GM12878 (cell line): Measurements from ENCODE around the gene SYT12.

Source experiments
- CREB1 ChIP-seq: IDR thresholded peaks from 2 replicates; pipeline ENCODE4 v1.6.1; 2012; ENCODE audit warnings: low read depth, mild to moderate bottlenecking, inconsistent platforms
- CTCF ChIP-seq, 3 experiments: IDR thresholded peaks in 2 of 3; conservative IDR thresholded peaks in 1 of 3; 2 replicates each; pipeline ENCODE4 v1.5.1; 2011; ENCODE audit warnings: low read depth in 3 of 3, low read length in 3 of 3, mild to moderate bottlenecking in 3 of 3, control low read depth in 2 of 3, moderate library complexity in 2 of 3, inconsistent platforms in 1 of 3, mixed read lengths in 1 of 3; ENCODE audit not compliant: control insufficient read depth in 2 of 3, insufficient read depth in 1 of 3; ENCODE audit errors: extremely low read depth in 1 of 3
- E2F4 ChIP-seq: IDR thresholded peaks from 2 replicates; pipeline ENCODE4 v1.6.1; 2012; ENCODE audit warnings: low read depth, low read length, improper control_type of control experiment
- EZH2 ChIP-seq: IDR thresholded peaks from 2 replicates; pipeline ENCODE4 v1.6.1; 2012; ENCODE audit warnings: low read depth, mild to moderate bottlenecking, control low read depth, inconsistent platforms, low read length, borderline replicate concordance; ENCODE audit not compliant: control insufficient read depth
- MEF2A ChIP-seq: IDR thresholded peaks from 2 replicates; pipeline ENCODE4 v1.6.1; 2011; ENCODE audit warnings: low read depth, mild to moderate bottlenecking, low read length, moderate library complexity; ENCODE audit not compliant: insufficient read depth
- POLR2A ChIP-seq: IDR thresholded peaks from 2 replicates; pipeline ENCODE4 v1.6.1; 2011; ENCODE audit warnings: low read depth, mild to moderate bottlenecking, low read length
- POLR2AphosphoS5 ChIP-seq: IDR thresholded peaks from 2 replicates; pipeline ENCODE4 v1.6.1; 2011; ENCODE audit warnings: mild to moderate bottlenecking, low read length, inconsistent platforms
- RFX5 ChIP-seq: IDR thresholded peaks from 2 replicates; pipeline ENCODE4 v1.6.1; 2011; ENCODE audit warnings: low read depth, low read length, improper control_type of control experiment
- SIN3A ChIP-seq: IDR thresholded peaks from 2 replicates; pipeline ENCODE4 v1.6.1; 2012; ENCODE audit warnings: low read depth, low read length, improper control_type of control experiment
- SKIL ChIP-seq: fragments of 450-650 bp; IDR thresholded peaks from 2 replicates; pipeline ENCODE4 v1.6.1; 2017; ENCODE audit warnings: mild to moderate bottlenecking, low read depth, inconsistent platforms; ENCODE audit not compliant: poor library complexity, severe bottlenecking
- USF2 ChIP-seq: IDR thresholded peaks from 2 replicates; pipeline ENCODE4 v1.6.1; 2011; ENCODE audit warnings: low read depth, low read length, improper control_type of control experiment, borderline replicate concordance
- TF ChIP-seq, protein P1 (sequence below): IDR thresholded peaks from 2 replicates; pipeline ENCODE4 v1.6.1; 2011; ENCODE audit warnings: low read depth, mild to moderate bottlenecking, low read length, moderate library complexity, borderline replicate concordance; ENCODE audit errors: extremely low read depth

DNA sequence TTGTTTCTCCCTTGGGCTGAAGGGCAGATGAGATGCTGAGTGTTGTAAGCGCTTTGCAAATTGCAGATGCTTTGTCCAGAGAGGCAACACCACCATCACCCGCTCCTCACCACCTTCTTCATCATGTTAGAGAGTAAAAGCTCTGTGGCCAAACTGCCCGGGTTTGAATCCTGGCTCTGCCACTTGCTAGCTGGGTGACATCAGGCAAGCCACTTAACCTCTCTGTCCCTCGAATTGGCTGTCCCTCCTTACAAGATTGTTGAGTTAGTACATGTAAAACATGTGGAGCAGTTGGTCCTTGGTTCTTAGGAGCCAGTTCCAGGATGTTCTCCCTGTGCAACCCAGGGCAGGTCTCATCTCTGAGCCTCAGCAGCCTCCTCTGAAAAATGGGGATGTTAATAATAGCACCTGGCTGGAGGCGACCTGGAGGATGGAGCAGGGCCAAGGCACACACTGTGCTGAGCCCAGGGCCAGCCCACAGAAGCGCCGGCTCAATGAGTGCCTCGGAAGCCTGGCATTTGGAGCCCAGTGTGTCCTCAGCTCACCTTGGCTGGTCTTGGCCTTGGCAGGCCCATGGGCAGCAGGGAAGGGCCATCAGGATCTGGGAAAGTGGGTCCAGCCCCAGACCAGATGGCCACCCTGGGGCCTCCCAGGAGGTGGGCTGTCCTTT, 37.3 kb upstream of the SYT12 start:
- TF ChIP-seq POLR2AphosphoS5 (no peak), E2F4 (no peak), POLR2A (no peak), CTCF (IDR thresholded peaks at IDR 0.05 in 2 of 3, conservative IDR thresholded peaks at IDR 0.05 in 1 of 3; ENCODE audit: control insufficient read depth in 2 of 3, extremely low read depth in 1 of 3, insufficient read depth in 1 of 3, low read depth in 3 of 3, low read length in 3 of 3) (no peak), USF2 (no peak), SIN3A (no peak), MEF2A (no peak), CREB1 (no peak), SKIL (no peak), EZH2 (no peak), RFX5 (no peak)
- TF ChIP-seq, protein P1, sequence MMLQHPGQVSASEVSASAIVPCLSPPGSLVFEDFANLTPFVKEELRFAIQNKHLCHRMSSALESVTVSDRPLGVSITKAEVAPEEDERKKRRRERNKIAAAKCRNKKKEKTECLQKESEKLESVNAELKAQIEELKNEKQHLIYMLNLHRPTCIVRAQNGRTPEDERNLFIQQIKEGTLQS: no peak
